Esophagus muscularis mucosa (tissue), 4 donors: ENCODE measurements around the gene POMC.

Source experiments
- EP300 ChIP-seq: sonication (generic); formaldehyde crosslinking; IDR thresholded peaks from one replicate; pipeline ENCODE4 v1.6.1; 2017; ENCODE audit warnings: antibody characterized with exemption
- POLR2A ChIP-seq: fragments of 450-650 bp; IDR thresholded peaks from one replicate; pipeline ENCODE4 v1.6.1; 2017; ENCODE audit warnings: antibody characterized with exemption, moderate library complexity, mild to moderate bottlenecking, low read depth
- TF ChIP-seq, protein P1 (sequence below), 3 experiments: fragments of 200-600 bp in 2 of 3; fragments of 450-650 bp in 1 of 3; sonication (generic) in 2 of 3; IDR thresholded peaks; one replicate each; pipeline ENCODE4 v1.5.1; 2017 to 2019; ENCODE audit warnings: antibody characterized with exemption in 3 of 3, mild to moderate bottlenecking in 2 of 3, moderate library complexity in 1 of 3

- TF ChIP-seq, protein P1, sequence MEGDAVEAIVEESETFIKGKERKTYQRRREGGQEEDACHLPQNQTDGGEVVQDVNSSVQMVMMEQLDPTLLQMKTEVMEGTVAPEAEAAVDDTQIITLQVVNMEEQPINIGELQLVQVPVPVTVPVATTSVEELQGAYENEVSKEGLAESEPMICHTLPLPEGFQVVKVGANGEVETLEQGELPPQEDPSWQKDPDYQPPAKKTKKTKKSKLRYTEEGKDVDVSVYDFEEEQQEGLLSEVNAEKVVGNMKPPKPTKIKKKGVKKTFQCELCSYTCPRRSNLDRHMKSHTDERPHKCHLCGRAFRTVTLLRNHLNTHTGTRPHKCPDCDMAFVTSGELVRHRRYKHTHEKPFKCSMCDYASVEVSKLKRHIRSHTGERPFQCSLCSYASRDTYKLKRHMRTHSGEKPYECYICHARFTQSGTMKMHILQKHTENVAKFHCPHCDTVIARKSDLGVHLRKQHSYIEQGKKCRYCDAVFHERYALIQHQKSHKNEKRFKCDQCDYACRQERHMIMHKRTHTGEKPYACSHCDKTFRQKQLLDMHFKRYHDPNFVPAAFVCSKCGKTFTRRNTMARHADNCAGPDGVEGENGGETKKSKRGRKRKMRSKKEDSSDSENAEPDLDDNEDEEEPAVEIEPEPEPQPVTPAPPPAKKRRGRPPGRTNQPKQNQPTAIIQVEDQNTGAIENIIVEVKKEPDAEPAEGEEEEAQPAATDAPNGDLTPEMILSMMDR (IDR thresholded peaks at IDR 0.05): no peak
- TF ChIP-seq EP300: no peak
- TF ChIP-seq POLR2A: no peak
Measured at GRCh38 chr2:25178976-25179375, 10.6 kb upstream of the POMC start.
